Effector CD4-positive, alpha-beta T cell (primary cell): ENCODE results near the gene SAMSN1.
A peak's percentile ranks its signal among the peaks of the same experiment; 100 is the strongest.

Experiments used
- DNase-seq: peaks from one replicate; pipeline ENCODE4 v3.0.0-alpha.2; 2020

SAMSN1 gene

GRCh38 chr21:14483296-14483695, 62.8 kb downstream of the SAMSN1 start:
- DNase-seq, result no peak

GRCh38 chr21:14482165-14482564, 64.0 kb downstream of the SAMSN1 start:
- DNase-seq, result peak; percentile 3

DNA sequence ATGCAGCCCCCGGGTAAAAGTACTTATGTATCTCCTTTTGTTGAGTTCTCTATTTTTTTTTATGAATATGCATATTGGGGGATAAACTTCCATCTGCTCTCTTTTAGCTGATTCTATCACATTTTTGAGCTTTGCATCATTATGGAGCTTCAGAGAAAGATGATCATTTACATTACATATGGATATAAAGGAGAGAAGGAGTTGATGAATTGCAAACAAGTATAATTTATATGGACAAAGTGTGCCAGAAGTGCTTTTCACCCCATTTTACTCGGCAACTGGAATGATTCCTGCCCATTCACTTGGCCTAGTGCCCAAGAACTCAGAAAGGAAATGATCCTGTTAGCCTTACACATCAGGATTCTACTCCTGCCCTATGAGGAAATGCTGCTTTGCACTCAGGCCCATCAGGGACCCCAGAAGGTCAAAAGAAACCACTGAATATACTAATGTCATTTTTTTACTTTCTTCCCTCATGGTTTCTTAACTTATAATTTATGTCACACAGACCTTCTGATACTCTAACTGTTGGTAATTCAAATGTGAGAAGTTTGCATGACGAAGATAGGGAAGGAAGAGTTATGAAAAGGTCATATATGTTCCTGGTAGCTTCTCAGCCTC, 65.6 kb downstream of the SAMSN1 start:
- no peak for DNase-seq

- DNase-seq, result no peak
These were observed 66.8 kb downstream of the SAMSN1 start for GRCh38 chr21:14479241-14479786.

DNA sequence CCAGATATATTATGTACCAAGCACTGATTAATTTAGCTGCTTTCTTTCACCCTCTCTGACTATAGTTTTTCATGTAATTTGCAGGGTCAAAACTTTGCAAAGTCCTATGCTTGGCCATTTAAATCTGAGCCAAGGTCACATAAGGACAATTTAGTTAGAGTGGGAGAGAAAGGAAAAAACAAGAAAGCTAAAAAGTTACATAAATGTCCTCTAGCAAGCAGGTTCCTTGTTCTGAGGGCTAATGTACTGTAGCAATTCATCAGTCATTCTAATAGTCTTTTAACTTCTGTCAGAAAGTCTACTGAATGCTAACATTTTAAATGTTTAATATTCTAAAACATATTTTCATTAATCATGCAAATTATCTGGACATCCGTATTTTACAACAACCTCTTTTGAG, 68.3 kb downstream of the SAMSN1 start:
- DNase-seq, result no peak

- no peak for DNase-seq
These were observed 69.0 kb downstream of the SAMSN1 start for GRCh38 chr21:14477133-14477532.

DNA sequence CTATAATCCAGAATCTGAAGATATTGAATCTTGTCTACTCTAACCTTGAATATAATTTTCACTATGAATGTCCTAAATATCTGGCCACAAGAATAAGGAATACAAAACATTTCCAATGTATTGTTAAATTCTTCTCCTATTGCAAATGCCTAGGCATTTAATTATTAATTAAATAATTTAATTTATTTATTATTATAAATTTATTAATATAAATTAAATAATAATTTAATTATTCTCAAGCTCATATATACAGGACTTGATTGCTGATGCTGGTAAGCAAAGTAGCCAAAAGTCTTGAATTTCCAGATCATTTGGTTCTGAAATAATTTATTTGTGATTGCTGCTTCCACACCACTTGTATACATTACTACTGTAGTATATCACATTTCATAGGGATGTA, 71.1 kb downstream of the SAMSN1 start:
- no peak for DNase-seq

- DNase-seq, result no peak
These were observed 76.5 kb downstream of the SAMSN1 start for GRCh38 chr21:14469641-14470040.

- DNase-seq, result no peak
These were observed 79.4 kb downstream of the SAMSN1 start for GRCh38 chr21:14466715-14467114.

GRCh38 chr21:14457762-14458161, 88.4 kb downstream of the SAMSN1 start:
- DNase-seq, result no peak

GRCh38 chr21:14456911-14457310, 89.2 kb downstream of the SAMSN1 start:
- DNase-seq, result no peak

GRCh38 chr21:14454016-14455009, 91.8 kb downstream of the SAMSN1 start:
- DNase-seq, result no peak

- no peak for DNase-seq
These were observed 92.6 kb downstream of the SAMSN1 start for GRCh38 chr21:14453339-14454015.

DNA sequence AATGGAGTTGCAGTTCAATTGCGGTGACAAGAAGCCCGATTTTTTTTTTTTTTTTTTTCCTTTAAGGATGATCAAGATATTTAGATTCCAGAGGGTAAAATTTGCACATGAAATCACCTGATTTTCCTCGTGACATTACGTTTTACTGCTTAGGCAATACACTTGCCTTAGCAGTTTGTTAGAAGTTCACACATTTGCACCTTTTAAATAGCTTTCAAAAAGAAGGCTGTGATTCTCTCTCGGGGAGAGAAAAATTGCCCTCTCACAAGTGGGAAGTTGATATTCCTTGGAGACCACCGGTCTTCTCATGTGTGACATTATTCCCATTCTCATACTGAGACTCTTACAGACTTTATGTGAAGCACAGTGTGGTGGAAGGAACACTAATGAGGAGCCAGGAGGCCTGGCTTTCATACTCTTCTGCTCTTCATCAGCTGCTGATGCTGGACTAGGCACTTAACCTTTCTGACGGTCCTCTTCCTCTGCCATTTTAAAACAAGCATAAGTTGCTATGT, 93.3 kb downstream of the SAMSN1 start:
- no peak for DNase-seq

GRCh38 chr21:14452031-14452726, 93.9 kb downstream of the SAMSN1 start:
- no peak for DNase-seq

GRCh38 chr21:14451546-14451945, 94.6 kb downstream of the SAMSN1 start:
- DNase-seq, result no peak

DNA sequence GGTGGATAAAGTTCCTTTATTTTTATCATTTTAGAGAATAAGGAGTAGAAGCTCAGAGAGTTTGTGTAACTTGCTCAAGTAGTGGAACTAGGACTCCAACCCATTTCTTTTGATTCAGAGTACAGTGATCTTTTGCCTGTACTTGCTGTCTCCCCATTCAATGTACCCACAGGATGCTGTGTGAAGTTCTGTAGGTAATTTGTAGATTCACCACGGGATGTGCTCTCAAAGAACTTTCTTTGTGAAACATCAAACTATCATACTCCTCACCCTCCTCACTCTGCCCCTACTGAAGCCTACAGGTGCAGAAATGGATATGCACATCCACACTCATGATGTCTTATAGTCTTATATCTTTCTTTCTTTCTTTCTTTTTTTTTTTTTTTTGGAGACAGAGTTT, 97.3 kb downstream of the SAMSN1 start:
- no peak for DNase-seq

DNA sequence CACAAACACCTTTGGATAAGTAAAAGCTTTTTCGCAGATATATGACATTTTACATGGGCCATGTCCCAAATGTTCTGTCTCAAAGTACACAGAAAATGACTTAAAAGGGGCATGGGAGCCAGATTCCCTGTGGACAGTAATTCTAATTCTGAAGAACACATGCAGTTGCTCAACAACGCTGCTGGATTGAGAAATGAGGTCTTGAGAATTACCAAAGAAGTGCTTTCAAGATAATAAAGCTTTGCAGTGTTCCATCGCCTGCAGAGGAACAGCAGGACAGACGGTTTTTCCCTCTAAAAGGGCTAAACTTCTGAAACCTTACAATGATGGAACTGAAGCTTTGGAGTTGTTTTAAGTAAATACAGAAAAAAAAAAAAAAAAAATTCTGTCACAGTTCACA, 107.9 kb downstream of the SAMSN1 start:
- DNase-seq, result no peak

DNA sequence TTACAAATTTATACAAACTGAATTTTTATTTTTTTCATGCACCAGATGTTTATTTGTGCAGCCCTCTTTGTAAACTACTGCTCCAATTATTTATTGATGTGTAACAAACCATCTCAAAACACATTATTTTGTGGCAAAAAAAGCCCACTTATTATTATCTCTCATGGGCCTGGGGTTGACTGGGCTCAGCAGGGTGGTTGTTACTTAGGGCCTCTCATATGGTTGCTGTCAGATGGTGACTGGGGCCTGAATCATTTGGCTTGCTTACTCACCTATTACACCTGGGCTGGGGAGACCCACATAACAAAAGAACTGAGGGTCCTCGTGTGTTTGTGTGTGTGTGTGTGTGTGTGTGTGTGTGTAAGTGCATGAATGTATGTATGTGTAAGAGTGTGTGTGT, 110.7 kb downstream of the SAMSN1 start:
- DNase-seq, result no peak
